Activated naive CD4-positive, alpha-beta T cell treated with Interleukin-2 at 50 U/mL for 16 hours (primary cell): Measurements from ENCODE around the gene EPHB1.

Experiments
- DNase-seq: peaks from one replicate; pipeline ENCODE4 v3.0.0-alpha.2; 2020

The EPHB1 gene

DNA sequence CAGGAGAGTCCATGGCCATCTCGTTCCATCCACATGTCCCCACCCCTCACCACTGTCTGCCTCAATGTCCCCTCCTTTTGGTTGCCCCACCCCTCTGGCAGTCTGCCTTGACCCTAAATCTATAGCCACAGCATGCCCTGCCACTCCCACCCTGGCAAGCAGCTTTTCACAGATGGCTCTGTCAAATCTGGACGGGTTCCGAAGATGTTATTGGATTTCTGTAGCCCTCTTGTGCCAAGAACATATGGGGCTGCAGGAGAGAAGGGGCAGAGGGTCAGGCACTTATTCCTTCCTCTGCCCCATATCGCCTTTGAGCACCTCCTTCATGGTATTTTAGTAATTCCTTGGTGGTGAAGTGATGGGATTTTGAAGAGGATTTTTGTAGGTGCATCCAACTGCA is 57.1 kb downstream of the EPHB1 start:
- no peak for DNase-seq

GRCh38 chr3:134852893-134853351 is 57.9 kb downstream of the EPHB1 start:
- DNase-seq: no peak

- no peak for DNase-seq
Observed at GRCh38 chr3:134854254-134854653, 59.2 kb downstream of the EPHB1 start.

DNA sequence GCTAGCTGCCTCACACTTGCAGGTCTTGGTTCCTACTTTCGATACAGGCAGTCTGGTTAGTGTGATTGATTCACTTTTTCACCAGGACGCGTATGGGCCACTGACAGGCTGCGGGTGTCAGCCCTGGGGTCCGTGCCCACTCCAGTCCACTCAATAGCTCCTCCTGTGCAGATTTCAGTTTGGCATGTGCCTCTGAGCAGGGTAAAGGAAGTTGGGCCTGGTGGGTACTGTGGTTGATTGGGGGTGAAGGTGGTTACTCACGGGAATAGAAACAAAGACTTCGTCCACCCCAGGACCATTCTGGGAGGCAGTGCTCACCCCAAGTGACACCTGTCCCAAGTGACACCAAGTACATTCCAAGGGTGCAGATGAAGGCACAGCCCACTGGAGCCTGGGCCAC is 62.3 kb downstream of the EPHB1 start:
- no peak for DNase-seq

- no peak for DNase-seq
Observed at GRCh38 chr3:134857776-134858362, 62.8 kb downstream of the EPHB1 start.

- no peak for DNase-seq
Observed at GRCh38 chr3:134858441-134859035, 63.5 kb downstream of the EPHB1 start.

- no peak for DNase-seq
Observed at GRCh38 chr3:134859341-134859740, 64.3 kb downstream of the EPHB1 start.

DNA sequence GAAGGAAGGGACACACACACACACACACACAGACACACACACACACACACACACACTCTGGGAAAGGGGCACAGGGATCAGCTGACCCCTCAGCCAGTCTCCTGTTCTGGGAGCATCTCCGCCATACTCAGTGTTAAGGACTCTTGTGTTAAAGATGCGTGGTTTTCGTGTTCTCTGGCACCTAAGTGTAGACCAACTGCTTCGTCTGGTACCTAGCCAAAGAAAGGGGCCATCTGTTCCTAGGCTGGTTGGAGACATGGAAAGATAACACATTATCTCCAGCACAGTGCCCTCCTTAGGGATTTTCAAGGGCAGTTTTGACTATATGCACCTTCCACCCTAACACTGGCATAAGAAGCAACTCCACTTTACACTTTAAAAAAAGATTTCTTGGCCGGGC is 65.1 kb downstream of the EPHB1 start:
- DNase-seq: no peak

- DNase-seq: no peak
Observed at GRCh38 chr3:134863915-134864314, 68.9 kb downstream of the EPHB1 start.

DNA sequence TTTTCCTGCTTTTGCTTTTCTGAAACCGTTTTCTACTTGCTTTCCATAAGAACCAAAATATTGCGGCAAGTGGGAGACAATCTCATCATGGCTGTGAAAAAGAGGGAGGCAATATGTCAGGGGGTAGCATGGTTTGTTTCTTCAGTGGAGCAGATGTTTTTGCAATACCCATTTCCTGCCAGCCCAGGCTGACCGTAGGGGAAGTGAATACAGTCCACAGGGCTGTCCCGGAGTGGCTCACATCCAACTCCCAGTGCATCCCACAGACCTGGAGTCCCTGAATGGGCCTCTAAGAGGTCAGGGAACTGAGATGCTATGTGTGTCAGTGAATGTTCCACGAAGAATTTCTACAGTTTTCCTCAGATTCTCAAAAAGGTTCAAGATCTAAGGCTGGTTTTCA is 69.6 kb downstream of the EPHB1 start:
- DNase-seq: no peak

DNA sequence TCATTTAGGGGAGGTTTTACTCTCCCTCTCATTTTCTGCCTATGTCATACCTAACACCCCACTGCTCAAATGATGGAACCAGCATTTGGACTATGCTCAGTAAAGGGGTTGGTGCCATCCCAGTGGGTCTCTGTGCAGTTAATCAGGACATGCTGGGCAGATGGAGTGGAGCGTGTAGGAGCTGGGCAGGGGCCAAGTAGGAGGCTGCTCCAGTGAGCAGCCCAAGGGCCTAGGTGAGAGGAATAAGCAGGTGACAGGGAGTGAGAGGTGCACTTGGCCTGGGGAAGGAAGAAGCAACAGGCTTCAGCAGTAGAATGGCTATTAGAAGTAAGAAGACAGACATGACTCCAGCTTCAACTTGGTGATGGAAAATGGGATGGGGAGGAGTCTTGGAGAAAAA is 72.2 kb downstream of the EPHB1 start:
- DNase-seq: no peak

DNA sequence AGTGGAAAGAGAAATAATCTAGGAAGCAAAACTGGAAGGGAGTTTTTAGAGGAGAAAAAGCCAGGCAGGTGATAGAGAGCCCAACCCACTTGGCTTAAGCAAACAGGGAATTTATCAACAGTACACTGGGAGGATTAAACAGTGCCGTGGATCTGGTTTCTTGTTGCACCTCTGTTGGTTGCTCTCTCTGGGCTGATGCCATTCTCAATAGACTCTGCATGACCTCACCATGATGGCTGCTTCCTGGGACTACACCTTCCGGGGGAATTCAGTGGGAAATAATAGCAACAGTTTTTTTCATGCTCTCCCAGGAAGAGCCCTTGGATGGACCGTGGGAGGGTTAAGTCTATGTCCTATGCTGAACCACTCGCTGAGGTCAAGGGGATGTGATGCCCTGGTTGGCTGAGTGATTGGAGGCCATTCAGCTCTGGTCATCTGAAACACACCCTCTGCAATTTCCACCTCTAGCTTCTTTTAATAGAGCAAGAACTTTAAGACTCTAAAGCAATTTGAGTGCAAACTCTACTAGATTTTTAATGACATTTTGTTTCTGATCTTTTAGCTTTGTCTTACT is 74.2 kb downstream of the EPHB1 start:
- no peak for DNase-seq

GRCh38 chr3:134871818-134872217 is 76.8 kb downstream of the EPHB1 start:
- DNase-seq: no peak

DNA sequence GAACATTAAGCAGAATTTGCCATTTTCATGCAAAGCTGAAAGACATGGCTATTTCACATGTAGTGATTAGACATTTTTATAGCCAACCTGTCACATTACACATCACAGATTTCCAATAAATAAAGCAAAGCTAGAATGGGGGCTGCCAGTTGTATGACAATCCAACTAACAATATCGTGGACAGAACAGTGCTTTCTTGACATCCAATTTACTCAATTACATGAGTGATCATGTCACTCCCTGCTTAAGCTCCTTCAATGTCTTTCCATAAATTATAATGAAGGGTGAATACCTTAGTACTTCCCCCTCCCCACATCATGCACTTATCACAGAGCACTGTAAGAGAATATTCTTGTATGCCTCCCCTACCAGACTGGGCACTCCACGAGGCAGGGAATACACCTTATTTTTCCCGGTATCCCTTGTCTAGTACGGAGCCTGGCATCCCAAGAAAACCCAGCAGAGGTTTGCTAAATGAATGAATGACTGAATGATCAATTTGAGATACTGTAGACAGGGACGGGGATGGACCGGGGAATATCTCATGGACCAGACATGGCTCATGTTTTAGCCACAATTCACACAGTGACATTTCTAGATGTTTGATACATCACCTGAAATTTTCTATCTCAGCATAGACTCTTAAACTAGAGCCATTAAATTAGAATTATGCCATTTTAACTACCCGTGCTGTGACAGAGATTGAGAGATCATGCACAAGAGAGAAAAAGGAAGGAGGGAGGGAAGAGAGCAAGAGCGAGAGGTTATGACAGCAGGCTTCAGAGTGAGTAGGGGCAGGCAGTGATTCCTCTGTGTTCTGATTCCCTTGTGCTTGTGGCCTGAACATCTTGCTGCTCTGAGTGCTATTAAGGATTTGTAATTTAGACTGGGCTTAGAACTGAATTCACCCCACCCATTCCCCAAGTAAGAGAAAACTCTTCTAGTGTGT is 77.7 kb downstream of the EPHB1 start:
- DNase-seq: no peak

DNA sequence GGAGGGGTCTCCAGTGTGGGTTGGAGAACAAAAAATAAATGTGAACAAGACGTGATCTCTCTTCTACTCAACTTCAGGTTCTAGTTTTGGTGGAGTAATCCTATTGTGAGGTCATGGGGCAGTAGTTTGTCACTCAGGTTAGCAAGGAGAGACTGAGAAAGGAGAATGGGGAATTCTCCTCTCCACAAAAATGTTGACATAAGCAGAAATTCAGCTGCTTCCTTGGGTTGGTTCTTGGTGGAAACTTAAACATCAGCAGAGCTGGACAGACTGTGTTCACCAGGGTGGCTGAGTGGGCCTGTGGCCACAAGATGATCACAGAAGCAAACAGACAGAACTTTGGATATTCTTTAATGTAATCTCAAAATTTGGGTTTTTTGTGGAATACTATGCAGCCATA is 78.7 kb downstream of the EPHB1 start:
- DNase-seq: no peak

DNA sequence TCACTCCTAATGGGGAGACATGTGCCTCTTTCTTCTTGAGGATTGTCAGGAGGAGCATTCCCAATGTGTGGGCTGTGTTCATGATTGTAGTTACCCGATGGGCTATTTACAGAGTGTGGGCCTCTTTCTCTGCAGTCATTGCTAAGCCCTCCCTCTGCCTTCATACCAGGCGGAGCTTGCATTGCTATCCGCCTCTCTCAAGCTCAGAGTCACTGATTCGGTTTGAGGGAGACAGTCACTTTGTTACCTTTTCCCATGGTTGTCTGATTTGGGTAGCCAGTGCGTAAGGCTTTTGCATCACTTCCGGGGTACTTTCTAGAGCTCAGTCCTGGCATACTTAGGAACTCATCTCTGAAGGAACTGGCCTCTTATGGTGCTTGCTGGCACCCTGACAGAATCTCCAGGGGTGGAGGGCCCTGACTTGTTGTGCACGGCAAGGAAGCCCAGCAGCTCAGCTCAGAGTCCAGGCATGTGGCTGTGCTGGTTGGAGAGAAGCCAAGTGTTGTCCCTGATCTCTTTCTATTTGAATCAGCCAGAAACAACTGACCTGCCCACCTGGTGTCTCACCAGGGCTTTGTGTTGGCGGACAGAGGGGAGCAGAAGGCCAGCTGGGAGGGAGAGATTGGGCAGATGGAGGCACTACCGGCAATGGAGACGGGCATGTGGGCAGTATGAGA is 79.8 kb downstream of the EPHB1 start:
- no peak for DNase-seq

DNA sequence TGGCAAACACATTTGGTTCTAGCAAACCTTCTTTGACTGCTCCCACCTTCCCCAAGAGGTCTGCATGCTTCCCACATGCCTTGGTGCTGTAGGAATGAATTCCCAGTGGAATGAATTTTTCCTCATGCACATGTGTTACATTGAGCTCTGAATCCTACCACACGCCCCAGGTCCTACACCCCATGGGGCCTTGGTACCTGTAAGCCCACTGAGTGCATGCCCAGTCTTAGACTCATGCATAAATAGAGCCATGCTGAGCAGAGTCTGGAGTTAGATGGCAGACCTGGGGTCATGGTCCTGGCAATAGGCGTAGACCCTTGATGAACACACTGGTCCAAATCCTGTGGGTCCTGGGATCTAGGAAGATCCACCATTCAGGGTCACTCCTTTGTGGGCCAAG is 81.8 kb downstream of the EPHB1 start:
- no peak for DNase-seq

DNA sequence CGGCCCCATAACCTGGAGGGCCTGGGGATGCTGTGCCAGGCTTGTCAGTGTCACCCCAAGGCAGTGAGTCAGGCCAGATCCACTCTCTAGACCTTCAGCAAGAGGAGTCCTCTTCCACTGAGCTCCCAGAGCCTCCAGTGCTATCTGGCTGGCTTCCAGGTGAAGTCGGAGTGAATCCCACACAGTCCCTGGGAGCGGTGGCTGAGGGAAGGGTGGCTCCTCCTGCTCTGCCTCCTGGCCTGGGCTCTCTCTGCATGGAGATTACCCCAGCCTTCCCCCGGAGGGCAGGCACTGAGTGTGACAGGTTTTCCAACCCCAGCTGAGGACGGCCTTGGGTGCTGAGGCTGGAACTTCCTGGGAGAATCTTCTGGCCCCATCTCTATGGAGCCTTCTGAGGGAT is 82.7 kb downstream of the EPHB1 start:
- no peak for DNase-seq

DNA sequence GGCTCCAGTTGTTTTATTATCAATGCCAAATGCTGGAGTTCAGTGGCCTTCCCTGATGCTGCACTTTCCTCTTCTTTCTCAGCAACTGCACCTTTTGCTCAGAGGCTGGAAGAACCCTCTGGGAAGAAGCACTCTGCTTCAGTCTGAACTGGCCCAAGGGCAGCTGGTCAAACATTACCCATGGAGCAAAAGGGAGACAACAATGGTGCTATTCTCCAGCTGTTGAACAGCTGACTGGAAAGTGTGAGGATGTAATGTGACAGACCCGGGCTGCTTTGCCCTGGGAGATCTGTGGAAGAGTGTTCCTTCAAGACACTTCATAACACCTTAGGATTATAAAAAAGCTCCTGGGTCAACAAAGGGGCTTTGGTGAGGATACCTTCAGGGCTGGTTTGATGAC is 84.9 kb downstream of the EPHB1 start:
- DNase-seq: no peak

DNA sequence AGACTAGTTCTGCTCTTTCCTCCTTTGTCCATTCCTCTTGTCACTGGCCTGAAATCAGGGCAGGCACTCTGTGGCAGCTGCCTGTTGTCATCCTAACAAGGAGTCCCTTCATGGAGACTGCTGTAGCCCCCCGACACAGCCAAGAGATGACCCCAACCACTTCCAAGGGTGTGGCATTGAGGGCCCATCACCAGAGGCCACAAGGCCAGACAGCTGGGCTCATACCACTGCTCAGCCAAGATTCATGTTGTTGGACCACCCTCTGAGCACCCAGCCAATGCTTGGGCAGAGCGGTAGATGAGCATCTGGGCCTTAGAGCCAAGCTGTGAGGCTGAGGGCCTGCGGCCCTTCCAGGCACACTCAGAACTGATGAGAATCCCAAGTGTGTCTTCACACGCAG is 85.4 kb downstream of the EPHB1 start:
- DNase-seq: no peak

GRCh38 chr3:134881305-134881704 is 86.2 kb downstream of the EPHB1 start:
- DNase-seq: no peak

DNA sequence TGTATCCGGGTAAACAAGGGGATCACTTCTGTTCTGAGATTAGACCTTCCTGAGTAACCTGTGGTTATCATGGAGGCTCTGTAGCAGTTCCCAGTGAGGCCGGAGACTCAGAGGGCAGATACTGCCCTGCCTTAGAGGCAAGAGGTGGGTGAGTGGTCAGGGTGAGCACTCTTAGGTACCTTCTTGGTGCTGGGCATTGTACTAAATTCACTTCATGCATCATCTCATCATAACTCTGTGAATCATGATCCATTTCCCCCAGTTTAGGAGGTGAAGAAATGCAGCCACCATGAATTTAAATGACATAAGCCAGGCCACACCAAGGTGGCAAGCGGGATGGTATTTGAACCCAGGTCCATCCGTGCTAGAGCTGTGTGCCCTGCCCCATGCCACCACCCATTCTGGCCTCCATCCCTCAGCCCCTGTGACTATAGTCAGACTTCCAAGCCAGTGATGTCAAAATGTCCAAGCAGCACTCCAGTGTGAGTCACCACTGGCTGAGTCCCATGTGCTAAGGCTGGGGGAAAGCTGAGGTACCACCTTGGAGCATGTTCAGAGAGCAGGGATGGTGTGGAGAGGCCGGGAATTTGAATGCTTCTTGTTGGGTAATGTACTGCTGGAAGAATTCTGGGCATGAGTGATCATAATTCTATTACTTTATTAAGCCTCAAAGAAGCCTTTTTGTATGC is 88.8 kb downstream of the EPHB1 start:
- no peak for DNase-seq
